WI38 (cell line): ENCODE results near the gene USP16.
A peak's percentile ranks its signal among the peaks of the same experiment; 100 is the strongest.

Experiments
- H3K4me3 ChIP-seq: 2 replicates; pipeline ENCODE4 v1.5.1; 2011; ENCODE audit warnings: low read depth, mild to moderate bottlenecking, control low read depth, low read length
- CTCF ChIP-seq: IDR thresholded peaks from 2 replicates; pipeline ENCODE4 v1.5.1; 2012; ENCODE audit warnings: low read depth, mild to moderate bottlenecking, control low read depth, low read length

USP16 gene

DNA sequence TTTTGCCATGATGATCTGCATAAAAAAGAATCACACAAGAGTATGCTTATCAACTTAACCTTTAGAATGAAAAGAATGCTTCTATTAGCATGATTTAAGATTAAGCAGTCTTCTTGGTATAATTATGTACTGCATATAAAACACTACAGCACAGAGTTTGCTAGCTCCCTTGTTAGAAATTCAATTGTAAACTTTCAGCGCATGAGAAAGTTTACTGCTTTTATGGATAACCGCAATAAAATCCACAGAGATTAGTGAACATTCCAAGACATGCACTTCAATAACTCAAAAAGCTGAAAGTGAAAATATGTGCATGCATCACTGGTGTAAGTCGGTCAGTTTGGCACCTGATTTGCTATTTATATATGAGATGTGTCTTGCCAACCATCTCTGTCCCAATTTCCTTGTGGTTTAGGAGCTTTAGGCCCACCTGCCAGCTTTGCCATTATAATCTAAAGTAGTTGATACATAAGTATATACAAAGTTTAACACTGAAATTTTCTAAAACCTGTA lies 32.1 kb downstream of the USP16 start:
- no peak overlapping the region for H3K4me3 ChIP-seq
- TF ChIP-seq CTCF = no peak

GRCh38 chr21:29064850-29065481 lies 40.5 kb downstream of the USP16 start:
- no peak overlapping the region for H3K4me3 ChIP-seq
- no peak for TF ChIP-seq CTCF

DNA sequence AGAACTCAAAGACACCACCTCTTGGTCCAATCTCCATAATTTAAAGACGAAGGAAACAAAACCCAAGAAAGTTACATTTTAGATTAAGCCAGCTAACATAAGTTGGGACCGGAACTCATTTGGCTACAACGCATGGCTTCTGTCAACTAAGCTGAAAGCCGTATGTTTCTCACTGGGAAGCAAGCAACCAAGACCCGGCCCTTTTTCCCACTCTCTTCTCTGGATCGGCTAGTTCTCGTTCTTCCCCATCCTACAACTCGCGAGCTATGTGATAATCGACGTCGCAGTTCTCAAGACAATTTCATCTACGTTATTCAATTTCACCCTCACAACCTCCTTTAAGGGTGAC lies 48.4 kb downstream of the USP16 start:
- H3K4me3 ChIP-seq = peak overlapping the region; percentile 90

DNA sequence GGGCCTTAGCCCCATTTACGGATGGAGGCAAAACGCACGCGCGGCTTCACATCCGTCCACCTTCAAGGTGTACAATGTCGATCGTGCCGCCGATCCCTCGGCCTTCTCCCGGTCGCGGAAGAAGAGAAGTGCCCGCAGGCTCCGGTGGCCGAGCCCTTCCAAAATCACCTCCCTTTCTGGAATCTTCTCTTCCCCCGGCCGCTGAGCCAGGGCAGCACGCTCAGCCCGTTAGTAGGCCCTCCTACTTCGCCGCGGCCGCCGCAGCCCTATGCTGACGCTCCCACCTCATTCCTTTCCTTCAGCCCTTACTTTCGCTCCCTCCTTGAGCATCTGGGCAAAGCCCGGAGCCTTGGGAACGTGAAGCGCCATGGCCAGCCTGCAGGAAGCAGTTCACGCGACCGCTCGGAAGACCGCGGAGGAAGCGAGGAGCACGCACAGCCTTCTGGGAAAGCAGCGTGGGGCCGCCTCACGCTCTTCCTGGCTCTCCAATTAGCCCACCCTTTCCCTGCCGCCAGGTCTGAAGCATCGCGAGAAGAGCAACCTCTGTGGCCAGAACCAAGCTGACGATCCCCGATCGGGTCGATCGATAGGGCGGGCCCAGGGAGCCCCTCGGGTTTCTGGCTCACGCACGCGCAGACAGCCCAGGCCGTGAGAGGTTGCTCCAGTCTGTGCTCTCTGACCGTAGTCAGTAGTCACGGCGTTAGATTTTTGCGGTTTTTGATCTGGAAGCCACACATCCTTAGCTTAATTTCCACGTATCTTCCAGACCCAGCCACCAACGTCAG lies 48.9 kb downstream of the USP16 start, which contains the start of gene CCT8:
Gene CCT8, minus strand, starts transcription at position 427 of the 785 bp plus-strand sequence. Its CDS starts 58 bp downstream, at position 369.
- no peak for TF ChIP-seq CTCF
- H3K4me3 ChIP-seq = peak within 1 kb of the TSS; percentile 90

More for the DNA sequence above, 48.4 kb downstream of the USP16 start:
- no peak for TF ChIP-seq CTCF

DNA sequence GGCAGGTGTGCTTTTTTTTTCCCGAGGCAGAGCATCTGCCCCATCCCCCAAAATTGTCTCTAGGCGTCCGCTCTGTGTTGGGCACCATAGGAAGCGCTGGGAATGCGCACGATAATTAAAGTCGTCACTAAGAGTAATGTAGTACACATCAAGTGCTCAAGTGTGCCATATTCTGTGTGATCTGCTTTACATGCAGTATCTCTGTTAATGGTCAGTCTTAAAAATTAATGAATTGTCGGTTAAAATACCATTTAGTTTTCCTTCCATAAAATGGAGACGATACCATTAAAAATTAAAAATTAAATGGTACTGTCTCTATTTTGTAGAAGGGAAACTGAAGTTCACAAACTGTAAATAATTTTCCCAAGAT lies 49.5 kb downstream of the USP16 start:
- peak overlapping the region; percentile 90 for H3K4me3 ChIP-seq
- TF ChIP-seq CTCF = no peak

DNA sequence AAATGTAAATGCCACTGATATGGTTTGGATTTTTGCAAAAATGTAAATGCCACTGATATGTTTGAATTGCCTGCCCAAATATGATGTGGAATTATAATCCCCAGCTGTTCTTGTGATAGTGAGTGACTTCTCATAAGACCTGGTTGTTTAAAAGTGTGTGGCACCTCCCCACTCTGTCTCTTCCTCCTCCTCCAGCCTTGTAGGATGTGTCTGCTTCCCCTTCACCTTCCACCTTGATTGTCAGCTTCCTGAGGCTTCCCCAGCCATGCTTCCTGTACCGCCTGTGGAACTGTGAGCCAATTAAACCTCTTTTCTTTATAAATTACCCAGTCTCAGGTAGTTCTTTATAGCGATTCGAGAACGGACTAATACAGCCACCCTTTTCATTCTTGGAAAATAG lies 50.3 kb downstream of the USP16 start:
- TF ChIP-seq CTCF = no peak
- H3K4me3 ChIP-seq = no peak overlapping the region
